Dermis blood vessel endothelial cell (primary cell): Measurements from ENCODE around the gene KBTBD8. TPM values are rescaled to one million over a fixed set of nuclear protein-coding genes. Genes with fewer than 3 reads are reported as not detected.

Experiments
- DNase-seq: peaks from one replicate; pipeline ENCODE4 v3.0.0; 2010
- total RNA-seq: library from RNA; depleted of rRNA; stranded (reverse); fragments of >200 nt; gene quantifications from 2 replicates; pipeline ENCODE4 v1.2.3, GENCODE V29; 2014

Gene KBTBD8
- total RNA-seq, 1 donor from 2014 or later = 1.7 TPM

DNA sequence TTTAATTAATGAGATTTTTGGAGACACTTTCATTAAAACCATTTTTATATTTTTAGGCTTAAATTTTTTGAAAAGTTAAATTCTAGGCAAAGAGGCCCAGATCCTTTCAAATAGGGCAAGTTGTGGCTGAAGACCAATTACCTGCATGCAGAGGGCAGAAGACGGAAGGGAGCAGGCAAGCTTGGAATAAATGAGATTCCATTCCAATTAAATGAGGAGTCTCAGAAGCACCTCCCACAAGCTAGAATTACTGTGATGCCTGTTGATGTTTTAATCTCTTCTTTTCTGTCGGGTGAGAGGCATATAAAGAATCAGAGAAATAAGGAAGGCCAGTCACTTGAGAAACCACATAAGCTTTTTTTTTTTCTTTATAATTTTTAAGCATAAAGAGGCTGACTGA lies 46.8 kb downstream of the KBTBD8 start:
- no peak for DNase-seq

GRCh38 chr3:67045711-67046465 lies 47.8 kb downstream of the KBTBD8 start:
- no peak for DNase-seq

DNA sequence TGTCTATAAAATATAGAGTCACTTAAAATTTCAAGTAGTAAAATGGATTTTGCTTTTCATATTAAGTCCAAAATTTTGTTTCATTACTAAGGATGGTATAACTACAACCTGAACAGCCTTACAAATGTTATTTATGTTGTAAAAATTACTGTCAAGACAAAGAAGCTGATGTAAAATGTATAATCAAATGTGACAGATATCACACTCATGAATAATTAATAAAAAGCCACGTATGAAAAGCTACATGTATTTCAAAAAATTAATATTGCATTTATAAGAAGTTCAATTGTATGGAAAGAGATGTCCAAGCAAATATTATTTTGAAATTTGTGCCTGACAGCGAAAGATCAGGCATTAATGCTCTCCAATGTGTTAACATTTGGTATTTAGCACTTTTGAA lies 48.9 kb downstream of the KBTBD8 start:
- no peak for DNase-seq

DNA sequence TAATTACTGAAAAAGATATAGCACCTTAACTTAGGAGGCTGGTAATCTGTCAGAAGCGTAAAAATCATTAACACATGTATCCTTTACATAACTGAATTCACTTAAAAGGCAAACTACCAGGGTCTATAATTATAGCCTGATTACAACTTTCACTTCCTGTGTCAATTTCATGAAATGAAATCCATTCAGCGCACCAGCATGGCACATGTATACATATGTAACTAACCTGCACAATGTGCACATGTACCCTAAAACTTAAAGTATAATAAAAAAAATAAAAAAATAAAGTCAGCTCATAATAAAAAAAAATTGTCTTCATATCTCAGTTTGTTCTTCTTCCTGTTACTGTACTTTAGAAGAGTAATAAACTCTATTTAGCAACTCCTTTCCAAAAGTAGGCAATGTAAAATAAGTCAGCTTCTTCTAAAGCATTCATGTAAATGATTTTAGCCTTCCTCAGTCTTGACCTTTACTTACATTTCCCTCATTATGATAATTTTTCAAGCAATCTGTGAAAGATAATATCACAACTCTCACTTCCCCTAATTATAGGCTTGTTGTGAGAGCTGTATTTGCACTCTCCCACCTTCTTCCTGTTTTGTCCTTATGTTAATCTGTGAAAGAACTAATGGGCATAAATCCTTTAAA lies 50.1 kb downstream of the KBTBD8 start:
- DNase-seq = no peak

GRCh38 chr3:67048715-67049074 lies 50.6 kb downstream of the KBTBD8 start:
- no peak for DNase-seq

DNA sequence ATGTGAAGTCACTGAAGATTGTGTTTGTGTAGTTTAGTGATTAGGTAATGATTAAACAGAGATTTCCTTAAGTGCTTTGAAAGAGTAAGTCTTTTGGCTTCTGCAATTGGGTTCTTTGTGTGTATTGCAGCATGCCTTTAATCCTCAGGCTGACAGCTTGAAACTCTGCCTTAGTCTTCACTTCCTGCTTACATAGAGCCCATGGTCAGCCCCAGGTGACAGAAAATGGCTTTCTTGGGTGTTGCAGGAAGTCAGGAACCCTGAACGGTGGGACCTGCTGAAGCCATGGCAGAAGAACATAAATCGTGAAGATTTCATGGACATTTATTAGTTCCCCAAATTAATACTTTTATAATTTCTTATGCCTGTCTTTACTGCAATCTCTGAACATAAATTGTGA lies 61.3 kb downstream of the KBTBD8 start:
- DNase-seq = no peak
